ENCODE measurements around the gene SPATC1L. TPM values are rescaled to one million over a fixed set of nuclear protein-coding genes. Genes with fewer than 3 reads are reported as not detected.
A peak's percentile ranks its signal among the peaks of the same experiment; 100 is the strongest.

Gene SPATC1L
- total RNA-seq, 2 experiments from 2014 or later = 8.0 to 9.8 TPM

- intact Hi-C loops (cut with micrococcal nuclease) = no loop called here
- H3K4me1 Mint-ChIP-seq (ENCODE audit: low read depth) = no peaks in the 10 kb centered on the region
- no peak for DNase-seq
- H3K9me3 Mint-ChIP-seq = no peaks in the 10 kb centered on the region
- H3K36me3 Mint-ChIP-seq (ENCODE audit: low read depth) = no peaks in the 10 kb centered on the region
- no peak overlapping the region for H3K27ac Mint-ChIP-seq
- CTCF ChIA-PET = no interaction called here
- H3K4me3 Mint-ChIP-seq = no peak overlapping the region
- no peaks in the 10 kb centered on the region for H3K27me3 Mint-ChIP-seq (ENCODE audit: low read depth)
Measured at GRCh38 chr21:46157987-46158451, 26.2 kb downstream of the SPATC1L start.

DNA sequence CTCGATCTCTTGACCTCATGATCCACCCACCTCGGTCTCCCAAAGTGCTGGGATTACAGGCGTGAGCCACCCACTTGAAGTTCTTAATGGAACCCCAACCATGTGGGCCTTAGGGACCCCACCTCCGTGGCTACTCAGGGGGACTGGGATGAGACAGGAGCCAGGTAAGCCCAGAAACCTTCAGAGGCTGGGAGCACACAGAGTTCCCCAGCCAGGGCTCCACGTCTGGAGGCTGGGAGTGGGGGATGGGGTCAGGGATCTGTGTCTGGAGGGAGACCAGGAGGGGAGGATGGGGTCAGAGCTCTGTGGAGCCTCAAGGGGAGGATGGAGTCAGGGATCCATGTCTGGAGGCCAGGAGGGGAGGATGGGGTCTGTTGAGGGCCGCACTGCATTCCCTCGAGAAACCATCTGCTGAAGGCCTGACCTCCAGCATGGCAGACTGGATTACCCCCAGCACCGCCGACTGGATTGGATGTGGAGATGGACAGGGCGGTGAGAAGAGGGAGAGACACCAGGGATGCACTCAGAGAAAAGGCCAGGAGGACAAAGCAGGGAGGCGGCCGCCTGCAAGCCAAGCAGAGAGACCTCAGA, 26.8 kb downstream of the SPATC1L start:
- H3K4me1 Mint-ChIP-seq (ENCODE audit: low read depth) = peaks cover 2% of the 10 kb centered on the region
- no peak overlapping the region for H3K4me3 Mint-ChIP-seq
- no peaks in the 10 kb centered on the region for H3K36me3 Mint-ChIP-seq (ENCODE audit: low read depth)
- CTCF ChIA-PET = no interaction called here
- intact Hi-C loops (cut with micrococcal nuclease) = no loop called here
- DNase-seq = no peak
- H3K27me3 Mint-ChIP-seq (ENCODE audit: low read depth) = no peaks in the 10 kb centered on the region
- no peak overlapping the region for H3K27ac Mint-ChIP-seq
- no peaks in the 10 kb centered on the region for H3K9me3 Mint-ChIP-seq

DNA sequence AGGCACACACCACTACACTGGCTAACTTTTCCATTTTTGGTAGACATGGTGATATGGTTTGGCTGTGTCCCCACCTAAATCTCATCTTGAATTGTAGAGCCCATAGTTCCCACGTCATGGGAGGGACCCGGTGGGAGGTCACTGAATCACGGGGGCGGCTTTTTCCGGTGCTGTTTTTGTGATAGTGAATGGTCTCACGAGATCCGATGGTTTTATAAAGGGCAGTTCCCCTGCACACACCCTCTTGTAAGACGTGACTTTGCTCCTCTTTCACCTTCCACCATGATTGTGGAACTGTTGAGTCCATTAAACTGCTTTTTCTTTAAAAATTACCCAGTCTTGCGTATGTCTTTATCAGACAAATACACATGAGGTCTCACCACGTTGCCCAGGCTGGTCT, 27.6 kb downstream of the SPATC1L start:
- H3K36me3 Mint-ChIP-seq (ENCODE audit: low read depth) = no peaks in the 10 kb centered on the region
- H3K27me3 Mint-ChIP-seq (ENCODE audit: low read depth) = no peaks in the 10 kb centered on the region
- CTCF ChIA-PET = no interaction called here
- peaks cover 2% of the 10 kb centered on the region for H3K4me1 Mint-ChIP-seq (ENCODE audit: low read depth)
- no peak for DNase-seq
- intact Hi-C loops (cut with micrococcal nuclease) = no loop called here
- no peak overlapping the region for H3K27ac Mint-ChIP-seq
- no peaks in the 10 kb centered on the region for H3K9me3 Mint-ChIP-seq
- no peak overlapping the region for H3K4me3 Mint-ChIP-seq

- no peak for DNase-seq
- no peaks in the 10 kb centered on the region for H3K27me3 Mint-ChIP-seq (ENCODE audit: low read depth)
- no peaks in the 10 kb centered on the region for H3K9me3 Mint-ChIP-seq
- CTCF ChIA-PET = no interaction called here
- H3K27ac Mint-ChIP-seq = no peak overlapping the region
- no peak overlapping the region for H3K4me3 Mint-ChIP-seq
- intact Hi-C loops (cut with micrococcal nuclease) = no loop called here
- peaks cover 2% of the 10 kb centered on the region for H3K4me1 Mint-ChIP-seq (ENCODE audit: low read depth)
- H3K36me3 Mint-ChIP-seq (ENCODE audit: low read depth) = no peaks in the 10 kb centered on the region
Measured at GRCh38 chr21:46156378-46156645, 27.9 kb downstream of the SPATC1L start.

- Mint-ChIP-seq H3K27ac (no peak within 1 kb of the TSS), H3K9me3 (no peaks in the 10 kb centered on the region)
Measured at GRCh38 chr21:46155514-46156377, 28.5 kb downstream of the SPATC1L start, which contains the start of gene FTCD. FTCD (minus strand) TSS chr21:46155579; CDS start chr21:46155523, 56 bp downstream.

GRCh38 chr21:46154955-46155513, 29.2 kb downstream of the SPATC1L start:
- CTCF ChIA-PET = no interaction called here
- intact Hi-C loops (cut with micrococcal nuclease) = no loop called here
- DNase-seq = no peak
- Mint-ChIP-seq H3K9me3 (no peaks in the 10 kb centered on the region), H3K4me1 (ENCODE audit: low read depth) (peaks cover 2% of the 10 kb centered on the region), H3K27me3 (ENCODE audit: low read depth) (no peaks in the 10 kb centered on the region), H3K4me3 (no peak overlapping the region), H3K27ac (no peak overlapping the region), H3K36me3 (ENCODE audit: low read depth) (no peaks in the 10 kb centered on the region)

More at GRCh38 chr21:46155514-46156377, 28.5 kb downstream of the SPATC1L start, which contains the start of gene FTCD:
- no peak for DNase-seq
- CTCF ChIA-PET = no interaction called here
- no peaks in the 10 kb centered on the region for H3K27me3 Mint-ChIP-seq (ENCODE audit: low read depth)
- H3K4me3 Mint-ChIP-seq = no peak within 1 kb of the TSS
- H3K36me3 Mint-ChIP-seq (ENCODE audit: low read depth) = no peaks in the 10 kb centered on the region
- intact Hi-C loops (cut with micrococcal nuclease) = no loop called here
- peaks cover 2% of the 10 kb centered on the region for H3K4me1 Mint-ChIP-seq (ENCODE audit: low read depth)

- CTCF ChIA-PET = interaction anchor here (0.8 to 2.0 kb wide), 3 partner anchors 12 to 171 kb away, joined by 3 to 6 read pairs (median 4); a partner anchor contains a TSS
- no peaks in the 10 kb centered on the region for H3K27me3 Mint-ChIP-seq (ENCODE audit: low read depth)
- H3K36me3 Mint-ChIP-seq (ENCODE audit: low read depth) = no peaks in the 10 kb centered on the region
- no peak overlapping the region for H3K27ac Mint-ChIP-seq
- H3K4me3 Mint-ChIP-seq = no peak overlapping the region
- no peaks in the 10 kb centered on the region for H3K9me3 Mint-ChIP-seq
- H3K4me1 Mint-ChIP-seq (ENCODE audit: low read depth) = peaks cover 2% of the 10 kb centered on the region
- no peak for DNase-seq
- intact Hi-C loops (cut with micrococcal nuclease) = no loop called here
Measured at GRCh38 chr21:46154155-46154954, 29.9 kb downstream of the SPATC1L start.

DNA sequence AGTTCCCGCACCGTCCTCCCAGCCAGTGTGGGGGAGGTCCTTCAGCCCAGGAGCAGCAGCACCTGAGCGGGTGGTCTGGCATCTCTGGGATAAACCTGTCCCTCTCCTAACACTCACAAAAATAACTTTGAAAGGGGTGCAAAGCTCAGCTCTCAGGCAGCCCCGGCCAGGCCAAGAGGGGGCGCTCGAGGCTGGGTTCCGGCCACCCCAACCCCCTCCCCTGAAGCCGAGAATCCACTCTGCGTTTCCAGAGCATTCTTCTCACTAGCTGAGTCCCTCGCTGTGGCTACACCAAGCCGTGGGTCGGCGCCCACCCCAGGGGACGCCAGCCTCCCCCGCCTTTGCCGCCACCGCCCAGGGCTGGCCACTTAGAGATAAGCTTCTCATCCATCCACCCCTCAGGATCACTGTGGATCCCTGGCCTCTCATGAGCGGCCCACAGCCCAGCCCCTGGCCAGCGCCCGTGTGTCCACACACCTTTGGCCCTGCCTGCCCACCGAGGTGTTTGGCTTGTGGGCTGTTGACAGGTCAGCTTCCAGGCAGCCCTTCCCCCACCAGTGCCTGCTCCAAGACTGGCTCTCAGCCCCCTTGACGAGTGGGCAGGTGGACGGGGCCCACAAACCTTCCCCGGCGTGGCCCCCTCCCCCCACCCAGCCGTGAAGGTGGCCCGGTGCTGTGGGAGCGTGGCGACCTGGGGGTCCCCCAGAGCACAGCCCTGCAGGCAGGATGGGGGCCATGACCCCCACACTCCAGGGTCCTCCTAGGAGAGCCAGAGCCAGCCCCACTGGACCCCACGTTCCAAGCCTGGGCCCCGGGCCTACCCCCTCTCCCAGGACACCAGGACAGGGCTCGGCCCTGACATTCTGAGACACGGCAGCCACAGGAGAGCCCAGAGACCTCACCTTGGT, 30.8 kb downstream of the SPATC1L start:
- Mint-ChIP-seq H3K4me3 (no peak overlapping the region), H3K27me3 (ENCODE audit: low read depth) (no peaks in the 10 kb centered on the region), H3K27ac (no peak overlapping the region), H3K4me1 (ENCODE audit: low read depth) (peaks cover 2% of the 10 kb centered on the region), H3K9me3 (no peaks in the 10 kb centered on the region), H3K36me3 (ENCODE audit: low read depth) (no peaks in the 10 kb centered on the region)
- DNase-seq = peak; percentile 72
- intact Hi-C loops (cut with micrococcal nuclease) = no loop called here
- CTCF ChIA-PET = interaction anchor here (0.7 to 2.0 kb wide), 9 partner anchors 10 to 232 kb away, joined by 3 to 7 read pairs (median 4); a partner anchor contains a TSS

DNA sequence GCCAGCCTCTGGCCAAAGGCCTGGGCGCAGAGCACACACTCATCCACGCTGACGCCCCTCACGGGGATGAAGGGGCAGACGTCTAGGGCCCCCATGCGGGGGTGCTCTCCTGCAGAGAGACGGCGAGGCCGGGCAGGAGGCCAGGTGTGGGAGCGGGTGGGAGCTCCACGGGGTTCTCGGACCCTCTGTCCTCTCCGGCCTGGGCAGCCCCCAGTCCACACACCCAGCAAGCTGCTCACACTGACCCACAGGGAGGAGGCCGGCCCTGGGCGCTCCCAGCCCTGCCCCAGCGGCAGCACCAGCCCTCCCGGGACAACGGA, 31.4 kb downstream of the SPATC1L start:
- no peaks in the 10 kb centered on the region for H3K9me3 Mint-ChIP-seq
- no peak for DNase-seq
- intact Hi-C loops (cut with micrococcal nuclease) = no loop called here
- H3K4me1 Mint-ChIP-seq (ENCODE audit: low read depth) = peaks cover 2% of the 10 kb centered on the region
- H3K27ac Mint-ChIP-seq = no peak overlapping the region
- no peaks in the 10 kb centered on the region for H3K36me3 Mint-ChIP-seq (ENCODE audit: low read depth)
- CTCF ChIA-PET = interaction anchor here (0.7 to 2.0 kb wide), 8 partner anchors 9 to 233 kb away, joined by 3 to 7 read pairs (median 4); no protein-coding TSS in a partner anchor
- no peak overlapping the region for H3K4me3 Mint-ChIP-seq
- H3K27me3 Mint-ChIP-seq (ENCODE audit: low read depth) = no peaks in the 10 kb centered on the region

DNA sequence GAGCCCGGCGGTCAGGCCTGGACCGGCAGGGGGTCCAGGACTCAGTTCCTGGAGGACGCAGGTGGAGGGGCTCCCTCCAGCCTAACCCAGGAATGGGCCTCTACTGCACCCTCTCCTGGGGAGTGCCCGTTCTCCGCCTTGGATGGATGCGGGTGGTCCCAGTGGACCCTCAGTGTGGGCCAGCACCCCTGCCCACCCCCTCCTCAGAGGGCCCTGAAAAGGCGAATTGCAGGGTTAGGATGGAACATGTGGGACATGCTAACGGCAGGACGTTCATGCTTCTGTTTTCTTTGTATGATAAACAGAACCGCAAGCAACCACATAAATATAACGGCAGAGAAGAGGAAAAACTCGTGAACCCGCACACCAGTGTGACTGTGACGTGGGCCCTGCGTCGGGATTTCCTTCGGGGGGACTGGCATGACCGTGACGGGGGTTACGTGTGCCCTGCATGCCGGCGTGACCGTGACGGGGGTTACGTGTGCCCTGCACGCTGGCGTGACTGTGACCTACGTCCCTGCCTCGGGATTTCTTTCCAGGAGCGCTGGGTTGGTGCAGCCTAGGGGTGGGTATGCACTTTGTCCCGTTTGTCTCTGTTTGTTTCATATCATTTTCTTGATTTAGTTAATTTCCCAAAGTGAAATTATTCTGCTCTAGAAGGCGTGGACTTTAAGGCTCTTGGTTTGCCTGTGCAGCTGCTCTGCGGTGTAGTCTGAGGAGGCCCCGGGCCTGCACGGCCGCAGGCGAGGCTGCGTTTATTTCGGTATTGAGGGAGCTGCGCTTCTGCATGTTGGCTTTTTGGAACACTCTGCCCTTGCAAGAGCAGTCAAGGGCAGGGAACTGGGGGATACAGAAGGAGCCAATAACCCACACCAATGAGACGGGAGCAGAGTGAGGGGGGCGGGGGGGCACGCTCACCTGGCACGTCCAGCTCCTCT, 32.0 kb downstream of the SPATC1L start:
- DNase-seq = no peak
- Mint-ChIP-seq H3K27me3 (ENCODE audit: low read depth) (no peaks in the 10 kb centered on the region), H3K4me3 (no peak overlapping the region), H3K27ac (no peak overlapping the region), H3K4me1 (ENCODE audit: low read depth) (peaks cover 2% of the 10 kb centered on the region), H3K36me3 (ENCODE audit: low read depth) (no peaks in the 10 kb centered on the region), H3K9me3 (no peaks in the 10 kb centered on the region)
- intact Hi-C loops (cut with micrococcal nuclease) = no loop called here
- CTCF ChIA-PET = interaction anchor here (0.7 to 2.0 kb wide), 7 partner anchors 9 to 234 kb away, joined by 3 to 7 read pairs (median 4); no protein-coding TSS in a partner anchor

Measured in activated naive CD4-positive, alpha-beta T cell treated with anti-CD3 and anti-CD28 coated beads for 36 hours (primary cell).